ENCODE measurements around the gene VPS13C. TPM values are rescaled to one million over a fixed set of nuclear protein-coding genes. Genes with fewer than 3 reads are reported as not detected.

The VPS13C gene
- polyA plus RNA-seq (2011; rRNA removed), result 6.0 and 13.5 TPM in 2 replicates
- 30.9 and 38.2 TPM in 2 replicates for polyA minus RNA-seq (2011; rRNA and poly(A)+ RNA removed)

- peaks cover 2% of the 10 kb centered on the region; the same call in 1 of the 2 replicates for H3K27me3 ChIP-seq (ENCODE audit: control insufficient read depth, insufficient read depth, low read length)
- TF ChIP-seq CTCF (IDR thresholded peaks at IDR 0.05; ENCODE audit: insufficient read depth, low read depth, low read length), result peak; percentile 86
- H3K4me3 ChIP-seq (ENCODE audit: low read depth, low read length), result peak within 1 kb of the TSS; percentile 88
- DNase-seq (ENCODE audit: low read depth), result peak; percentile 68
- CTCF ChIA-PET, result interaction anchor here (0.6 to 3.6 kb wide), 21 partner anchors 8 to 385 kb away, joined by 3 to 25 read pairs (median 4); no protein-coding TSS in a partner anchor
- no peaks in the 10 kb centered on the region for H3K36me3 ChIP-seq (ENCODE audit: control insufficient read depth, insufficient read depth, low read length)
- POLR2A ChIA-PET, result no interaction called here
Observed at GRCh38 chr15:62060113-62060895, at the start of gene VPS13C. Gene VPS13C, minus strand, starts transcription at chr15:62060447. Its CDS starts 73 bp downstream, at chr15:62060374.

GRCh38 chr15:62109437-62109836 is 49.2 kb upstream of the VPS13C start:
- Histone ChIP-seq H3K27me3 (ENCODE audit: control insufficient read depth, insufficient read depth, low read length) (no peaks in the 10 kb centered on the region), H3K4me3 (ENCODE audit: low read depth, low read length) (no peak overlapping the region), H3K36me3 (ENCODE audit: control insufficient read depth, insufficient read depth, low read length) (no peaks in the 10 kb centered on the region)
- DNase-seq (ENCODE audit: low read depth), result no peak
- no peak for TF ChIP-seq CTCF (IDR thresholded peaks at IDR 0.05; ENCODE audit: insufficient read depth, low read depth, low read length)
- ChIA-PET POLR2A (no interaction called here), CTCF (interaction anchor here (0.5 to 1.3 kb wide), 3 partner anchors 9 to 180 kb away, joined by 3 read pairs; no protein-coding TSS in a partner anchor)

- no peak for DNase-seq (ENCODE audit: low read depth)
- no peaks in the 10 kb centered on the region for H3K27me3 ChIP-seq (ENCODE audit: control insufficient read depth, insufficient read depth, low read length)
- POLR2A ChIA-PET, result no interaction called here
- CTCF ChIA-PET, result no interaction called here
- no peak for TF ChIP-seq CTCF (IDR thresholded peaks at IDR 0.05; ENCODE audit: insufficient read depth, low read depth, low read length)
- H3K4me3 ChIP-seq (ENCODE audit: low read depth, low read length), result no peak overlapping the region
- no peaks in the 10 kb centered on the region for H3K36me3 ChIP-seq (ENCODE audit: control insufficient read depth, insufficient read depth, low read length)
Observed at GRCh38 chr15:62108411-62108810, 48.2 kb upstream of the VPS13C start.

GRCh38 chr15:62107571-62108121 is 47.4 kb upstream of the VPS13C start:
- no peak overlapping the region for H3K4me3 ChIP-seq (ENCODE audit: low read depth, low read length)
- CTCF ChIA-PET, result interaction anchor here (1.3 to 1.6 kb wide), 3 partner anchors 7 to 17 kb away, joined by 3 to 5 read pairs (median 3); no protein-coding TSS in a partner anchor
- TF ChIP-seq CTCF (IDR thresholded peaks at IDR 0.05; ENCODE audit: insufficient read depth, low read depth, low read length), result no peak
- POLR2A ChIA-PET, result no interaction called here
- no peaks in the 10 kb centered on the region for H3K36me3 ChIP-seq (ENCODE audit: control insufficient read depth, insufficient read depth, low read length)
- H3K27me3 ChIP-seq (ENCODE audit: control insufficient read depth, insufficient read depth, low read length), result no peaks in the 10 kb centered on the region
- no peak for DNase-seq (ENCODE audit: low read depth)

- no peak for TF ChIP-seq CTCF (IDR thresholded peaks at IDR 0.05; ENCODE audit: insufficient read depth, low read depth, low read length)
- H3K27me3 ChIP-seq (ENCODE audit: control insufficient read depth, insufficient read depth, low read length), result no peaks in the 10 kb centered on the region
- no peak for DNase-seq (ENCODE audit: low read depth)
- no peak overlapping the region for H3K4me3 ChIP-seq (ENCODE audit: low read depth, low read length)
- POLR2A ChIA-PET, result no interaction called here
- CTCF ChIA-PET, result no interaction called here
- no peaks in the 10 kb centered on the region for H3K36me3 ChIP-seq (ENCODE audit: control insufficient read depth, insufficient read depth, low read length)
Observed at GRCh38 chr15:62106096-62106495, 45.8 kb upstream of the VPS13C start.

Data from BJ (cell line).